Fibroblast of mammary gland (primary cell): Measurements from ENCODE around the gene ANXA3.

Experiments
- DNase-seq: peaks from one replicate; pipeline ENCODE4 v3.0.0-alpha.2; 2010; ENCODE audit warnings: low read depth
- H3K4me3 ChIP-seq: 2 replicates; pipeline ENCODE4 v1.5.1; 2011; ENCODE audit warnings: low read depth, mild to moderate bottlenecking, low read length, moderate library complexity; ENCODE audit not compliant: control insufficient read depth
- TF ChIP-seq, protein P1 (sequence below): conservative IDR thresholded peaks from 2 replicates; pipeline ENCODE4 v1.5.1; 2011; ENCODE audit warnings: low read depth, low read length, inconsistent platforms; ENCODE audit not compliant: control insufficient read depth, insufficient read depth

The ANXA3 gene

DNA sequence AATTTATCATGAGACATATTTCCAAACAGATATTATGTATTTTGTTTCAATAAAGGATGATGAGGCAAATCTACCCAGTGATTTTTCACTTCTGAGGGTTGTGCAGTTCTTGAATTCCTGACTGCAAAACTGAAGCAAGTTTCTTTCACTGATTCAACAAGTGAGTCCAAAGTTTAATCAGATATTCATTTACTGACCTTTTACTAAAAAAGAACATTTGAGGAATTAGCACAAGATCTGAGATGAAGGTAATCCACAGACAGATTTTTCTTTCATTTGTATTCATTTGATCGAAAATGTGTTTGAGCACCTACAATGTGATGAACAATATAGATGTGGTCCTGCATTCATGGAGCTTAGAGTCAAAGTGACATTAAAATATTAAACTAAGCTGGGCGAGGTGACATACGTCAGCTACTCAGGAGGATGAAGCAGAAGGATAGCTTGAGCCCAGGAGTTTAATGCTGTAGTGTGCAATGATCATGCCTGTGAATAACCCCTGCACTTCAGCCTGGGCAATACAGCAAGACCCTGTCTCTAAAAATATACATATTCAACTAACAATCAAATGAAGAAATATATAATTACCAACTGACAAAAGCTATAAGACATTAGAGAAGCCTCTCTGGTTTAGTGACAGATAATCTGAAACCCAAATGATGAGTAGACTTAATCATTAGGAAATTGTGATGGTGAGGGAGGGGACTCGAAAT, 76.6 kb downstream of the ANXA3 start:
- TF ChIP-seq, protein P1, sequence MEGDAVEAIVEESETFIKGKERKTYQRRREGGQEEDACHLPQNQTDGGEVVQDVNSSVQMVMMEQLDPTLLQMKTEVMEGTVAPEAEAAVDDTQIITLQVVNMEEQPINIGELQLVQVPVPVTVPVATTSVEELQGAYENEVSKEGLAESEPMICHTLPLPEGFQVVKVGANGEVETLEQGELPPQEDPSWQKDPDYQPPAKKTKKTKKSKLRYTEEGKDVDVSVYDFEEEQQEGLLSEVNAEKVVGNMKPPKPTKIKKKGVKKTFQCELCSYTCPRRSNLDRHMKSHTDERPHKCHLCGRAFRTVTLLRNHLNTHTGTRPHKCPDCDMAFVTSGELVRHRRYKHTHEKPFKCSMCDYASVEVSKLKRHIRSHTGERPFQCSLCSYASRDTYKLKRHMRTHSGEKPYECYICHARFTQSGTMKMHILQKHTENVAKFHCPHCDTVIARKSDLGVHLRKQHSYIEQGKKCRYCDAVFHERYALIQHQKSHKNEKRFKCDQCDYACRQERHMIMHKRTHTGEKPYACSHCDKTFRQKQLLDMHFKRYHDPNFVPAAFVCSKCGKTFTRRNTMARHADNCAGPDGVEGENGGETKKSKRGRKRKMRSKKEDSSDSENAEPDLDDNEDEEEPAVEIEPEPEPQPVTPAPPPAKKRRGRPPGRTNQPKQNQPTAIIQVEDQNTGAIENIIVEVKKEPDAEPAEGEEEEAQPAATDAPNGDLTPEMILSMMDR: no peak
- H3K4me3 ChIP-seq: no peak overlapping the region
- no peak for DNase-seq

DNA sequence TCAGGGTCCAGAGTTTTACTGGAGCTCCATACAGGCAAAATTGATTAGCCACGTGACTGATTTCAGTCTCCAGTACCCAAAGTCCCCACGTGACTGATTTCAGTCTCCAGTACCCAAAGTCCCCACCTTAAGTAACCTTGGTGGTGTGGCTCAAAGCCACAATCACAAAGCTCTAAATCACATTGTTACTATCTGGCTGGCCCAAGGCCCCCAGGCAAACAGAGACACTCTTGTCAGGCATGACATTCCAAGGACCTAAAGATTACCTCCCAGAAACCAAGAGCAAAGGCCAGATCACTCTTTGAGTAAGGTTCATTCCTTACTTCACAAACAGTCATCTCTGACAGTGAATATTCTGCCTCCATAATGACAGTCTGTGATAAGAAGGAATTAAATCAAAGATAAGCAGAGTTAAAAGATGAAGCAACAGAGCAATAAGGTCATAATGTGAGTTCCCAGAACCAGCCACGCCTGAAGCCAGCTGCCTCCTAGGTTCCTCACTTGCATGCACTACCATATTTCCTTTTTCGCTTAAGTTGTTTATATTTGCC, 78.5 kb downstream of the ANXA3 start:
- H3K4me3 ChIP-seq: no peak overlapping the region
- DNase-seq: no peak
- TF ChIP-seq, protein P1: no peak

DNA sequence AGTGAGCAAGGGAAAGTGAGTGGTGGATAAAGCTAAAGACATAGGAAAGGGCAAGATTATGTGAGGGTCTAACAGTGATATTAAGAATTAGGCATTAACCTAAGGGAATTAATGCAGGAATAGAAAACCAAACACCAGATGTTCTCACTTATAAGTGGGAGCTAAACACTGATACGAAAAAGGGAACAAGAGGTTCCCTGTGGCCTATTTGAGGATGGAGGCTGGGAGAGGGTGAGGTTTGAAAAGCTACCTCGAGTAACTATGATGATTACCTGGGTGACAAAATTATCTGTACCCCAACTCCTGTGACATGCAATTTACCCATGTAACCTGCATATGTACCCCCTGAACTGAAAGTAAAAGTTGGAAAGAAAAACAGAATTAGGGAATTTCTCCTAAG, 79.0 kb downstream of the ANXA3 start:
- TF ChIP-seq, protein P1: no peak
- DNase-seq: no peak
- no peak overlapping the region for H3K4me3 ChIP-seq

DNA sequence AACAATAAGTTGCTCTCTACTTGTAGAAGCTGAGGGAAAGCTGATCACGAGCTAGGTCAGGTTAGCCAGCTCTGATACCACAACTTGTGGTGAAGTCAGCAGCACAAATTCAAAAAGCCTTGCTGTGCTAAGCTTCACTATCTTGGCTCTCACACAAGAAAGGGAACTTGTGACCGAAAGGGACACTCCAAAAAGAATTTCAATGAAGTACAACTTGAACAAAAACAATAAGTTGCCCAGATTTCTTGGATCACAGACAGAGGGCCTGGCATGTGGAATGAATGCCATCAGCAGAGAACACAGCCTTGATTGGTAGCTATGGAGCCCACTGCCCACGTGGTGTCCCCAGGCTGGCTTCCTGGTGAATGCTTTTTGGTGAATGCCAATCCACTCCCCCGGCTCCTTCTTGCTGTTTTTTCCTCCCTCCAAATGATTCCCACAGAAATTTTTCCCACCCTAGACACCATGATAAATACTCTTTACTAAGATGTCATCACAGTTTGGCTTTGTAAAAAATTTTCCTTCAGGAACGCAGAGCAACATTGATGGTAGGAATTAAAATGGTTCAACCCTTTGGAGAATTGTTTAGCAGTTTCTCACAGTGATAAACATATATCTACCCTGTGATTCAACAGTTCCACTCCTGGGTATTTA, 82.6 kb downstream of the ANXA3 start:
- H3K4me3 ChIP-seq: no peak overlapping the region
- TF ChIP-seq, protein P1: no peak
- DNase-seq: no peak

DNA sequence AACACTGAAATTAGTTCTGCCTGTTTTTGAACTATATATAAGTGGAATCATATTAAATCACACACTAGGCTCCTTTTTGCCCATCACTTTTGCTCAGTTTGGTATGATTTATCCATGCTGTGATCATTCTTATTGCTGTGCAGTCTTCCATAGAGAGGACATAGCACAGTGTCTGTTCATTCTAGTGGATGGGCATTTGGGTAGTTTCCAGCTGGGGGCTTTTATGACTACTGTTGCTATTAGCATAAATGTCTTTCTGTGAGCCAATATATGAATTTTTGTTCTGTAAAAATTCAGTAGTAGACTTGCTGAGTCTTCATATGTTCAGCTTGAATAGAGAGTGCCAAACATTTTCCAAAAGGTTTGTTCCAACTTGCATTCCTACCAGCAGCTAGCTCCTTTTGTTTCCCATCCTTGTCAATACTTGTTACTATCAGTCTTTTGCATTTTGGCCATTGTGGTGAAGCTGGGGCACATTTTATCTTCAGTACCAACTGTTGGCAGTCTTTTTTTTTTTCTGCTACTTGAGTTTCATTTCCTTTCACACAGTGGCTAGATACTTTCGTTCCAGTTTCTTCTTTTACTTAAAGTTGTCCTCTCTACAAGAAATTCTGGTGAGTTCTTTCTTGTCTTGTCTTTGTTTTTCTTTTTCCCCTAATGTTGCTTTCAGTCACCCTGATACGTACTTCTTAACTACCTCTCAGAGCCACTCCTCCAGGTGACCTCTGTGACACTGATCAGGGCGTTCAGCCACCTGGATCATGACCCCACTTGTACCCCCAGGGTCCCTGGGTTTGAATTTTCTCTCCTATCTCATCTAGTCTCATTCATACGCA, 87.0 kb downstream of the ANXA3 start:
- H3K4me3 ChIP-seq: no peak overlapping the region
- DNase-seq: no peak

DNA sequence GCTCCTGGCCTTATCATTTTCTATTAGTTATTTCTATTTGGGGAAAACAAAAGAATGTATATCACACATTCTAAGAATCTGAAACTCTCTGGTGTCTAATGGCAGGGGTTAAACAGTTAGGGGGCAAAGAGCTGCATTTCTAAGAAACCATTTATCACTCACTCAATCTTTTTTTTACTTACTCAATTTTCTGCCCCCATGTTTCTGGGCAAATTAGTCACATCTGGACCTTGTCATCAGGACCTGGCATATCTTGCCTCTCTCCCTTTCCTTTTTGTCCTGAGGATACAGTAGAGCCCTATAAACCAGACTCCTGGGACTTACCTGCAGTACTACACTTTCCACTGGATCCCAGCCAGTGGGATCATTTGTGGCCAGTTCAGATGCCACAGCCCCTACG, 89.1 kb downstream of the ANXA3 start:
- H3K4me3 ChIP-seq: no peak overlapping the region
- DNase-seq: no peak
- TF ChIP-seq, protein P1: no peak

More for the DNA sequence above, 87.0 kb downstream of the ANXA3 start:
- TF ChIP-seq, protein P1: no peak
